Neutrophil (primary cell): Measurements from ENCODE around the gene ADPRM.

ENCODE experiments used
- H3K27ac ChIP-seq: fragments of 200-600 bp; sonication (generic); 2 replicates; pipeline ENCODE4 v1.5.1; 2016; ENCODE audit warnings: mild to moderate bottlenecking, moderate library complexity
- H3K27me3 ChIP-seq: fragments of 200-600 bp; sonication (generic); 2 replicates; pipeline ENCODE4 v1.6.0; 2016; ENCODE audit warnings: mild to moderate bottlenecking
- H3K36me3 ChIP-seq: fragments of 200-600 bp; sonication (generic); 2 replicates; pipeline ENCODE4 v1.5.1; 2017
- H3K4me1 ChIP-seq, 2 experiments: fragments of 200-600 bp in 1 of 2; sonication (generic) in 1 of 2; 1 replicate in 1 of 2; 2 replicates in 1 of 2; pipeline versions ENCODE4 v1.5.1 to v1.6.1; 2013 to 2016; ENCODE audit warnings: low read depth in 1 of 2, low read length in 1 of 2, mild to moderate bottlenecking in 1 of 2, moderate library complexity in 1 of 2; ENCODE audit not compliant: control insufficient read depth in 1 of 2, insufficient read depth in 1 of 2
- H3K4me3 ChIP-seq, 2 experiments: fragments of 200-600 bp in 1 of 2; sonication (generic) in 1 of 2; 1 replicate in 1 of 2; 2 replicates in 1 of 2; pipeline ENCODE4 v1.5.1; 2013 to 2016; ENCODE audit warnings: low read depth in 1 of 2, low read length in 1 of 2, mild to moderate bottlenecking in 1 of 2, moderate library complexity in 1 of 2
- H3K9me3 ChIP-seq: fragments of 200-600 bp; sonication (generic); 2 replicates; pipeline ENCODE4 v1.5.1; 2016
- CTCF ChIP-seq: fragments of 200-600 bp; sonication (generic); IDR thresholded peaks from 2 replicates; pipeline ENCODE4 v1.5.1; 2016; ENCODE audit warnings: antibody characterized with exemption

The ADPRM gene

GRCh38 chr17:10743316-10744009 is 46.1 kb downstream of the ADPRM start:
- Histone ChIP-seq H3K36me3 (no peaks in the 10 kb centered on the region), H3K27me3 (no peaks in the 10 kb centered on the region), H3K4me3 (no peak overlapping the region), H3K27ac (no peak overlapping the region), H3K9me3 (no peaks in the 10 kb centered on the region), H3K4me1 (no peaks in the 10 kb centered on the region)
- no peak for TF ChIP-seq CTCF

DNA sequence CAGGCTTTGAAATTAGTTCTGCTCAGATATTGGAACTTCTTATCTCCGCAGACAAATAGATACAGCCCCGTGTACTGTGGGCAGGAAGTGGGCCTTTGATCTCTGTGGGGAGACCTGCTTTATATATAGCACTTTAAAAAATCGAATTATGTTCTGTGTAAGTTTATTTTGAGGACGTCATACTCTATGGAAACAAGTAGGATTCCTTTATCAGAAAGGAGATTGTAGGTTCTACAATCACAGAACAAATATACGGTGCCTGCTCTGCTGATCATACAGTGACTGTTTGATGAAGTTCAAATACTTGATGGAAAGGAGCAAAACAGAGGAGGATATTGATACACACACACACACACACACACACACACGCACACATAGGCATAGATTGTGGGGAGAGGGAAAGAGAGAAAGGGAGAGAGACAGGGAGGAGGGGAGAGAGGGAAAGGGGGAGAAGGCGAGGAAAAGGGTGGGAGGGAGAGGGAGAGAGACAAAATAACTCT is 47.2 kb downstream of the ADPRM start:
- H3K4me1 ChIP-seq = no peaks in the 10 kb centered on the region
- H3K9me3 ChIP-seq = no peaks in the 10 kb centered on the region

GRCh38 chr17:10745231-10745630 is 47.8 kb downstream of the ADPRM start:
- H3K4me3 ChIP-seq = no peak overlapping the region

More for the DNA sequence above, 47.2 kb downstream of the ADPRM start:
- Histone ChIP-seq H3K27me3 (no peaks in the 10 kb centered on the region), H3K27ac (no peak overlapping the region), H3K36me3 (no peaks in the 10 kb centered on the region), H3K4me3 (no peak overlapping the region)
- TF ChIP-seq CTCF = no peak

DNA sequence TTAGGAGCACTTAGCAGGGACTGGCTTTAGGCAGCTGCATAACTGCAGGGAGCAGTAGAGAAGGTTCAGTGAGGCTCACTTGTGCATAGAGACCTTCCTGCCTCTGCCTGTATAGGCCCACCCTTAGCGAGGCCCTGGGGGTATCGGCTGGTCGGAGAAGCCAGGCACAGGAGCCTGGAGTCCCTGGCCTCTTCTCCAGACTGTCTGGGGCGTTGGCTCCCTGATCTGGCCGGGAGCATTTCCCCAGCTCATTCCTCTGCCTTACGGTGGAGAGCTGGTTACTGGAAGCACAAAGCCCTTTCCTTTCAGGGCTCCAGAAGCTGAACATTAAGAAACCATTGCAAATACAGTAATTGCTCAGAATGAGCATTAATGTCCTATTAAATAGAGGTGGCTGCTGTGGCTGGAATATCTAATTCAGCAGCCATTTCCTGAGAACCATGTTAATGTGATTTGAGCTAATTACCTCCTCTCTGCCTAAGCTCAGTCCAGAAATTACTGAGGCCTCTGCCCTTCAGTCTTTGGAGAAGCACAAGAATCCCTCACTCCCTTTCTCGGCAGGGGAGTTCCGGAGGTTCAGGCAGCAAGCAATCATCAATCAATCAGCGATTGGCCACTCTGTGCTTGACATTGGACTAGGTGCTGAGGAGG is 51.3 kb downstream of the ADPRM start:
- H3K27ac ChIP-seq = no peak overlapping the region
- H3K4me3 ChIP-seq = no peak overlapping the region
- H3K9me3 ChIP-seq = no peaks in the 10 kb centered on the region
- no peaks in the 10 kb centered on the region for H3K27me3 ChIP-seq
- H3K4me1 ChIP-seq = no peaks in the 10 kb centered on the region
- no peaks in the 10 kb centered on the region for H3K36me3 ChIP-seq
- no peak for TF ChIP-seq CTCF

More at GRCh38 chr17:10745231-10745630, 47.8 kb downstream of the ADPRM start:
- no peaks in the 10 kb centered on the region for H3K4me1 ChIP-seq
- no peaks in the 10 kb centered on the region for H3K9me3 ChIP-seq
- no peaks in the 10 kb centered on the region for H3K27me3 ChIP-seq
- H3K27ac ChIP-seq = no peak overlapping the region
- no peaks in the 10 kb centered on the region for H3K36me3 ChIP-seq
- TF ChIP-seq CTCF = no peak

GRCh38 chr17:10750210-10750609 is 52.8 kb downstream of the ADPRM start:
- no peaks in the 10 kb centered on the region for H3K9me3 ChIP-seq
- TF ChIP-seq CTCF = no peak
- H3K4me3 ChIP-seq = no peak overlapping the region
- no peaks in the 10 kb centered on the region for H3K4me1 ChIP-seq
- no peak overlapping the region for H3K27ac ChIP-seq
- no peaks in the 10 kb centered on the region for H3K36me3 ChIP-seq
- H3K27me3 ChIP-seq = no peaks in the 10 kb centered on the region
